HL-60 (cell line): Measurements from ENCODE around the gene POLE2.

Experiments used
- CTCF ChIP-seq: IDR thresholded peaks from one replicate; pipeline ENCODE4 v1.5.1; 2011; ENCODE audit warnings: low read length, control low read depth, inconsistent platforms; ENCODE audit not compliant: insufficient read depth
- SPI1 ChIP-seq: IDR thresholded peaks from 2 replicates; pipeline ENCODE4 v1.6.1; 2012; ENCODE audit warnings: low read depth, mild to moderate bottlenecking, borderline replicate concordance

GRCh38 chr14:49614196-49614595 lies 73.8 kb downstream of the POLE2 start:
- TF ChIP-seq CTCF: no peak
- TF ChIP-seq SPI1: no peak
